ENCODE measurements around the gene TTC39C. TPM values are rescaled to one million over a fixed set of nuclear protein-coding genes. Genes with fewer than 3 reads are reported as not detected.

TTC39C gene
- total RNA-seq, 1 donor from 2014 or later, result 26.6 TPM

DNA sequence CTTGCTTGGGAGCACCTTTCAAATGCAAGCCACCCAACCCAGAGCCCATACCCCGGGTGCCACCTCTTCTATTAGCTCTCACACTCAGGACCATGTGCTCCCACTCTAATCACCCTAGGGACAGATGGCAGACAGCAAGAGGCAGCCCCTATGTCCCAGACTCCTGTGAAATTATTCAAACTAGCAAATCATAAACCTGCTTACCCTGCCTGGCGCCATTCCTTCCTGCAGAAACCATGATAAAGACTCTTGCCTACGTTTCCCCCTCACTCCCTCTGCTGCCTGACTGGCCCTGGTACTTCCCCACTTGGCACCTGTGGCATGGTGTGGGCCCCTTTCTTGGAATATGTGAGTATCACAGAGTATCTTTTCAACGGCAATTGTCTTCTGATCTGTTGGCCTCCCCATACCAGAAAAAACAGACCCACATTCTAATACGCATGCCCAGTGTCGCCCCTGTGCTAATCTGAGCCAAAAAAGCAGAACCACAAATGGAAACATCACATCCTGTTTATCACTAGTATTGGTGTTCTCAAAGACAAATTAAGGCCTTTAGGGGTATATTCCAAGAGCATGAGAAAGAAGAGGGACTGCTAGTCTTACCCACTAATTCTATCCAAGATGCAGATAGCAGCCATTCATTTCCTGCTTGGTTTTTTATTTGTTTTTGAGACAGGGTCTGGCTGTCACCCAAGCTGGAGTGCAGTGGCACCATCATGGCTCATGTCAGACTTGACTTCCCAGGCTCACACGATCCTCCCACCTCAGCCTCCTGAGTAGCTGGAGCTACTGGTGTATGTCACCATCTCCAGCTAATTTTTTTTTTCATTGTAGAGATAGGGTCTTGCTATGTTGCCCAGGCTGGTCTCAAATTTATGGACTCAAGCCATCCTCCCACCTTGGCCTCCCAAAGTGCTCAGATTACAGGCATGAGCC, 44.1 kb upstream of the TTC39C start:
- peaks cover 8% of the 10 kb centered on the region for H3K27me3 Mint-ChIP-seq (ENCODE audit: low read depth)
- peaks cover 9% of the 10 kb centered on the region for H3K9me3 Mint-ChIP-seq
- no peaks in the 10 kb centered on the region for H3K36me3 Mint-ChIP-seq
- peaks cover 18% of the 10 kb centered on the region for H3K4me1 Mint-ChIP-seq
- no peak overlapping the region for H3K4me3 Mint-ChIP-seq
- no peak overlapping the region for H3K27ac Mint-ChIP-seq
- TF ChIP-seq, protein P1, sequence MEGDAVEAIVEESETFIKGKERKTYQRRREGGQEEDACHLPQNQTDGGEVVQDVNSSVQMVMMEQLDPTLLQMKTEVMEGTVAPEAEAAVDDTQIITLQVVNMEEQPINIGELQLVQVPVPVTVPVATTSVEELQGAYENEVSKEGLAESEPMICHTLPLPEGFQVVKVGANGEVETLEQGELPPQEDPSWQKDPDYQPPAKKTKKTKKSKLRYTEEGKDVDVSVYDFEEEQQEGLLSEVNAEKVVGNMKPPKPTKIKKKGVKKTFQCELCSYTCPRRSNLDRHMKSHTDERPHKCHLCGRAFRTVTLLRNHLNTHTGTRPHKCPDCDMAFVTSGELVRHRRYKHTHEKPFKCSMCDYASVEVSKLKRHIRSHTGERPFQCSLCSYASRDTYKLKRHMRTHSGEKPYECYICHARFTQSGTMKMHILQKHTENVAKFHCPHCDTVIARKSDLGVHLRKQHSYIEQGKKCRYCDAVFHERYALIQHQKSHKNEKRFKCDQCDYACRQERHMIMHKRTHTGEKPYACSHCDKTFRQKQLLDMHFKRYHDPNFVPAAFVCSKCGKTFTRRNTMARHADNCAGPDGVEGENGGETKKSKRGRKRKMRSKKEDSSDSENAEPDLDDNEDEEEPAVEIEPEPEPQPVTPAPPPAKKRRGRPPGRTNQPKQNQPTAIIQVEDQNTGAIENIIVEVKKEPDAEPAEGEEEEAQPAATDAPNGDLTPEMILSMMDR (IDR thresholded peaks at IDR 0.05; ENCODE audit: unreplicated experiment), result no peak
- DNase-seq (ENCODE audit: low spot score in 2 of 2, unreplicated experiment in 2 of 2), result no peak

DNA sequence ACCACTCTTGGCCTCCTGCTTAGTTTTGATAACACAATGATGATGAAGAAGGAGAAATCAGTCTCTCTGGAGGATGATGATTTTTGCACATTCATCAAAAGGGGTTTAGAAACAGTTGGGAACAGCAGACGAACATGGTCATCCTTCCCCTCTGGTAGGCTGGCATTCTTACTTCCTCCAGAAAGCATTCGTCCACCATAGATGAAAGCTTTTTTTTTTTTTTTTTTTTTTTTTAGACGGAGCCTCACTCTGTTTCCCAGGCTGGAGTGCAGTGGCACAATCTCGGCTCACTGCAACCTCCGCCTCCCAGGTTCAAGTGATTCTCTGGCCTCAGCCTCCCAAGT, 43.5 kb upstream of the TTC39C start:
- peaks cover 17% of the 10 kb centered on the region for H3K4me1 Mint-ChIP-seq
- H3K27me3 Mint-ChIP-seq (ENCODE audit: low read depth), result peaks cover 11% of the 10 kb centered on the region
- H3K27ac Mint-ChIP-seq, result no peak overlapping the region
- no peak overlapping the region for H3K4me3 Mint-ChIP-seq
- TF ChIP-seq, protein P1 (IDR thresholded peaks at IDR 0.05; ENCODE audit: unreplicated experiment), result no peak
- H3K36me3 Mint-ChIP-seq, result no peaks in the 10 kb centered on the region
- peaks cover 9% of the 10 kb centered on the region for H3K9me3 Mint-ChIP-seq
- DNase-seq (ENCODE audit: low spot score in 2 of 2, unreplicated experiment in 2 of 2), result no peak

DNA sequence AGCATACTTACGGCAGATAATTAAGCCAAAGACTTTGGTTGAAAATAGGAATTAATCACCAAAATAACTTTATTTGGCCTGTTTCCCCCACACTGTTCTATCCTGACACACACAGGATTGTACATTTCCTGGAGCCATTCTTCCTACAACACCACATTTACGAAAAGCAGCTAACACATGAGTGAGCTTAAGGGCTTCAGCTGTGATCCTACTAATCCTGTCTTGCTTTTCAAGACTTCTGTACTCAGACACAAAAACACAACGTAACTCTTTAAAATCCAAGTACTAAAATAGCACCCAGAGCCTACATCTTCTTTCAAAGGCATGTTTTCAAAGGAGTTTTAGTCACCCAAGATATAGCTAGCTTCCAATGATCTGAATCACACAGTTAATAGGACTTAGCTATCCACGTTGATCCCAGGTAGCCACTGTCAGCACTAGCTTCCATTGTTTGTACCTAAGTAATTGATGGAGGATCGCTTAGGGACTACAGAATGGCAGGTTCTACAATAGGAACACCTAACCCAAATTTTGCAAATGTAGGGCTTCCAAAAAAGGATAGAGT, 42.8 kb upstream of the TTC39C start:
- no peak for DNase-seq (ENCODE audit: low spot score in 2 of 2, unreplicated experiment in 2 of 2)
- H3K36me3 Mint-ChIP-seq, result no peaks in the 10 kb centered on the region
- peaks cover 14% of the 10 kb centered on the region for H3K9me3 Mint-ChIP-seq
- no peak overlapping the region for H3K27ac Mint-ChIP-seq
- H3K27me3 Mint-ChIP-seq (ENCODE audit: low read depth), result peaks cover 14% of the 10 kb centered on the region
- peaks cover 17% of the 10 kb centered on the region for H3K4me1 Mint-ChIP-seq
- TF ChIP-seq, protein P1 (IDR thresholded peaks at IDR 0.05; ENCODE audit: unreplicated experiment), result no peak
- H3K4me3 Mint-ChIP-seq, result no peak overlapping the region

DNA sequence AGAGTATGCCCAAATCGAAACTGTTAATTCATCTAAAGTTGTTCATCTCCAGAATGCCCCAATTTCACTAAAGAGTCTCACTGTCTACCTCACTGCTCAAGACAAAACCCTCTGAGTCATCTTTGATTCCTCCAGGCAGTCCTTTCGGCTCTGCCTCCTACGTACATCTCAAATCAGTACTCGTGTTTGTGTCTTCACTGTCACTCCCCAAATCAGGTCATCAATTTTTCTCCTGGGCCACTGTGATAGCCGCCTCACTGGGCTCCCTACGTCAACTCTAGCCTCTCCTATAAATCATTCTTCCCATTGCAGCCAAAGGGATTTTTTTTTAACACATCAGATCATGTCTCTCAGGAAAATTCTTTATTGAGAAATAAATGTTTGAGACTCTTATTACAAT, 42.1 kb upstream of the TTC39C start:
- Mint-ChIP-seq H3K4me3 (no peak overlapping the region), H3K27ac (no peak overlapping the region), H3K27me3 (ENCODE audit: low read depth) (peaks cover 16% of the 10 kb centered on the region), H3K9me3 (peaks cover 19% of the 10 kb centered on the region), H3K4me1 (peaks cover 17% of the 10 kb centered on the region), H3K36me3 (no peaks in the 10 kb centered on the region)
- DNase-seq (ENCODE audit: low spot score in 2 of 2, unreplicated experiment in 2 of 2), result no peak
- TF ChIP-seq, protein P1 (IDR thresholded peaks at IDR 0.05; ENCODE audit: unreplicated experiment), result no peak

DNA sequence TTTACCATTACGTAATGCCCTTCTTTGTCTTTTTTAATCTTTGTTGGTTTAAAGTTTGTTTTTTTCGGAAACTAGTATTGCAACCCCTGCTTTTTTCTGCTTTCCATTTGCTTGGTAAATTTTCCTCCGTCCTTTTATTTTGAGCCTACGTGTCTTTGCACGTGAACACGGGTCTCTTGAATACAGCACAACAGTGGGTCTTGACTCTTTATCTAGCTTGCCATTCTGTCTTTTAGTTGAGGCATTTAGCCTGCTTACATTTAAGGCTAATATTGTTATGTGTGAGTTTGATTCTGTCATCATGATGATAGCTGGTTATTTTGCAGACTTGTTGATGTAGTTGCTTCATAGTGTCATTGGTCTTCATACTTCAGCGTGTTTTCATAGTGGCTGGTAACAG, 37.5 kb upstream of the TTC39C start:
- no peak for DNase-seq (ENCODE audit: low spot score in 2 of 2, unreplicated experiment in 2 of 2)
- TF ChIP-seq, protein P1 (IDR thresholded peaks at IDR 0.05; ENCODE audit: unreplicated experiment), result no peak
- H3K27ac Mint-ChIP-seq, result no peak overlapping the region
- H3K4me3 Mint-ChIP-seq, result no peak overlapping the region
- H3K36me3 Mint-ChIP-seq, result no peaks in the 10 kb centered on the region
- H3K4me1 Mint-ChIP-seq, result peaks cover 22% of the 10 kb centered on the region
- peaks cover 22% of the 10 kb centered on the region for H3K9me3 Mint-ChIP-seq
- H3K27me3 Mint-ChIP-seq (ENCODE audit: low read depth), result peaks cover 16% of the 10 kb centered on the region
